K562 (cell line): ENCODE measurements around the gene SERAC1. TPM values are rescaled to one million over a fixed set of nuclear protein-coding genes. Genes with fewer than 3 reads are reported as not detected.
A peak's percentile ranks its signal among the peaks of the same experiment; 100 is the strongest.

Source experiments
- ATAC-seq: fragments of 200-7000 bp; cut with Tn5 transposase; 3 replicates; pipeline ENCODE4 v1.9.1; 2020; ENCODE audit warnings: moderate library complexity
- BruUV-seq: library from RNA; stranded (reverse); fragments of 400-500 nt; replicated peaks from 2 replicates; lab custom pipeline; 2021; lab: Mats Ljungman, UMichigan
- CTCF ChIA-PET: fragments of 300-600 bp; formaldehyde crosslinking; extraction: SDS; loops from one replicate; lab custom pipeline; 2021; ENCODE audit warnings: low intra/inter-chr PET ratio; lab: Yijun Ruan, JAX
- POLR2A ChIA-PET: fragments of 300-600, 350-650 bp; sonication (Branson Sonifier 250); formaldehyde crosslinking; extraction: SDS; loops from one replicate; lab custom pipeline; 2021; ENCODE audit warnings: antibody characterized with exemption, inconsistent platforms; lab: Yijun Ruan, JAX
- DNase-seq, 4 experiments: peaks; one replicate each; pipeline versions ENCODE4 v3.0.0 to v3.0.0-alpha.2; 2011 to 2018; ENCODE audit warnings: low spot score in 3 of 4, mixed read lengths in 3 of 4; ENCODE audit errors: extremely low read depth in 1 of 4
- FAIRE-seq: peaks from 2 replicates; lab custom pipeline; 2011; peaks lifted over from hg19 to GRCh38; lab: Jason Lieb, UNC
- H2AFZ ChIP-seq: 2 replicates; pipeline ENCODE4 v1.6.0; 2011; ENCODE audit warnings: low read depth, low read length, control low read depth, inconsistent platforms
- H3K27ac ChIP-seq: fragments of 200-600 bp; 3 replicates; pipeline ENCODE4 v1.8.0; 2011; ENCODE audit warnings: low read depth, mild to moderate bottlenecking, control low read depth, inconsistent platforms, low read length, moderate library complexity, mixed read lengths; ENCODE audit errors: extremely low read depth
- H3K27me3 ChIP-seq, 2 experiments: fragments of 300-600 bp in 1 of 2; 2 replicates in 1 of 2; 3 replicates in 1 of 2; pipeline versions ENCODE4 v1.6.0 to v1.8.0; 2011; ENCODE audit warnings: inconsistent platforms in 2 of 2, low read length in 2 of 2, mild to moderate bottlenecking in 1 of 2, mixed read lengths in 1 of 2, moderate library complexity in 1 of 2; ENCODE audit not compliant: control insufficient read depth in 2 of 2, insufficient read depth in 2 of 2
- H3K36me3 ChIP-seq: fragments of 300-600 bp; 3 replicates; pipeline ENCODE4 v1.8.0; 2011; ENCODE audit warnings: mild to moderate bottlenecking, low read length, inconsistent platforms; ENCODE audit not compliant: control insufficient read depth, insufficient read depth
- H3K4me1 ChIP-seq, 2 experiments: fragments of 200-600 bp in 1 of 2; replicated peaks in 1 of 2; 2 replicates in 1 of 2; 3 replicates in 1 of 2; pipeline versions ENCODE4 v1.5.1 to v1.8.0; 2011; ENCODE audit warnings: inconsistent platforms in 2 of 2, low read length in 2 of 2, mild to moderate bottlenecking in 1 of 2, mixed read lengths in 1 of 2, moderate library complexity in 1 of 2; ENCODE audit not compliant: control insufficient read depth in 2 of 2, insufficient read depth in 2 of 2
- H3K4me2 ChIP-seq: 2 replicates; pipeline ENCODE4 v1.6.1; 2011; ENCODE audit warnings: low read length, control low read depth, inconsistent platforms, mixed read lengths; ENCODE audit not compliant: insufficient read depth
- H3K4me3 ChIP-seq: fragments of 200-600 bp; sonication (generic), shearing (Covaris generic); 2 replicates; pipeline ENCODE4 v1.5.1; 2016; ENCODE audit warnings: control low read depth, inconsistent platforms
- H3K79me2 ChIP-seq: fragments of 200-600 bp; 3 replicates; pipeline ENCODE4 v1.8.0; 2011; ENCODE audit warnings: low read length, inconsistent platforms; ENCODE audit not compliant: control insufficient read depth, insufficient read depth
- H3K9ac ChIP-seq, 2 experiments: 2 replicates each; pipeline versions ENCODE4 v1.6.0 to v1.6.1; 2011; ENCODE audit warnings: low read depth in 2 of 2, low read length in 2 of 2, control low read depth in 1 of 2, inconsistent platforms in 1 of 2, mild to moderate bottlenecking in 1 of 2, mixed read lengths in 1 of 2; ENCODE audit not compliant: insufficient read depth in 1 of 2
- H3K9me1 ChIP-seq: one replicate; pipeline ENCODE4 v1.6.0; 2011; ENCODE audit warnings: inconsistent platforms, mild to moderate bottlenecking, low read length, moderate library complexity; ENCODE audit not compliant: control insufficient read depth, insufficient read depth
- H3K9me3 ChIP-seq: replicated peaks from 2 replicates; pipeline ENCODE4 v1.5.1; 2011; ENCODE audit warnings: low read depth, low read length, inconsistent platforms; ENCODE audit not compliant: control insufficient read depth, insufficient read depth
- H4K20me1 ChIP-seq: replicated peaks from 2 replicates; pipeline ENCODE4 v1.6.1; 2011; ENCODE audit warnings: low read length, inconsistent platforms, mixed read lengths; ENCODE audit not compliant: control insufficient read depth, insufficient read depth
- ARHGAP35 ChIP-seq: fragments of 450-650 bp; IDR thresholded peaks from 2 replicates; pipeline ENCODE4 v1.6.1; 2018; ENCODE audit not compliant: partially characterized antibody
- EZH2 ChIP-seq: IDR thresholded peaks from 2 replicates; pipeline ENCODE4 v1.6.1; 2012; ENCODE audit warnings: low read depth, mild to moderate bottlenecking, inconsistent platforms, low read length, borderline replicate concordance
- FIP1L1 ChIP-seq: fragments of 200-400 bp; formaldehyde crosslinking; IDR thresholded peaks from 2 replicates; pipeline ENCODE4 v1.6.1; 2018; ENCODE audit warnings: mild to moderate bottlenecking, low read depth, low read length; ENCODE audit not compliant: poor library complexity, severe bottlenecking
- FOXM1 ChIP-seq, 2 experiments: fragments of 450-650 bp in 1 of 2; sonication (generic) in 1 of 2; formaldehyde crosslinking in 1 of 2; IDR thresholded peaks; 2 replicates each; pipeline versions ENCODE4 v1.6.1 to v1.9.0; 2017 to 2022; ENCODE audit warnings: low read depth in 2 of 2, mild to moderate bottlenecking in 2 of 2, missing genetic modification reagents in 1 of 2, moderate library complexity in 1 of 2
- FOXP4 ChIP-seq: sonication (generic); formaldehyde crosslinking; IDR thresholded peaks from 2 replicates; pipeline ENCODE4 v1.8.0; 2022; ENCODE audit warnings: mild to moderate bottlenecking, missing genetic modification reagents, borderline replicate concordance
- MAZ ChIP-seq, 2 experiments: fragments of 450-650 bp in 1 of 2; sonication (generic) in 1 of 2; formaldehyde crosslinking; IDR thresholded peaks in 1 of 2; conservative IDR thresholded peaks in 1 of 2; 2 replicates each; pipeline versions ENCODE4 v1.4.0 to v1.5.0; 2020; ENCODE audit warnings: mild to moderate bottlenecking in 1 of 2, missing genetic modification reagents in 1 of 2
- RB1 ChIP-seq: fragments of 450-650 bp; IDR thresholded peaks from 2 replicates; pipeline ENCODE4 v1.6.1; 2017; ENCODE audit warnings: low read depth, mild to moderate bottlenecking
- SLC30A9 ChIP-seq: fragments of 250-450 bp; sonication (Bioruptor Pico); IDR thresholded peaks from 2 replicates; pipeline ENCODE4 v1.8.0; 2022; ENCODE audit warnings: mild to moderate bottlenecking, moderate library complexity
- SNIP1 ChIP-seq: fragments of 450-650 bp; IDR thresholded peaks from 2 replicates; pipeline ENCODE4 v1.7.1; 2017; ENCODE audit warnings: low read depth, mild to moderate bottlenecking
- TGIF2 ChIP-seq: sonication (generic); formaldehyde crosslinking; IDR thresholded peaks from 2 replicates; pipeline ENCODE4 v1.8.1; 2022; ENCODE audit warnings: mild to moderate bottlenecking, missing genetic modification reagents, moderate library complexity
- TRIM25 ChIP-seq: fragments of 450-650 bp; IDR thresholded peaks from 2 replicates; pipeline ENCODE4 v1.7.0; 2016; ENCODE audit warnings: borderline replicate concordance
- ZBTB8A ChIP-seq: fragments of 450-650 bp; IDR thresholded peaks from 2 replicates; pipeline ENCODE4 v1.6.1; 2018; ENCODE audit warnings: mild to moderate bottlenecking, moderate library complexity; ENCODE audit not compliant: partially characterized antibody
- WGBS: fragments of 100-300 bp; shearing (Covaris generic); methylation state at CpG from one replicate; pipeline ENCODE4 v1.1.6; 2016; ENCODE audit warnings: low coverage, mixed read lengths; ENCODE audit not compliant: insufficient coverage; ENCODE audit errors: missing lambda C conversion rate; 5-methylcytosine and 5-hydroxymethylcytosine counted together
- in situ Hi-C: fragments of 300-500 bp; cut with MboI; formaldehyde crosslinking; loops from 4 replicates; pipeline ENCODE4 v1.15.0; 2018; ENCODE audit warnings: inconsistent platforms, mixed read lengths
- intact Hi-C: fragments of 100-400 bp; cut with micrococcal nuclease; formaldehyde crosslinking; loops from 2 replicates; pipeline ENCODE4 v1.14.2; 2022
- polyA plus RNA-seq, 8 experiments: library from polyadenylated mRNA; depleted of rRNA in 4 of 8; stranded (reverse) in 5 of 8; unstranded in 3 of 8; fragments of >200 nt; fragmentation: Nextera tagmentation in 2 of 8; fragmentation: Illumina TruSeq in 1 of 8; extraction: Ambion mirVana in 2 of 8; extraction: Trizol in 1 of 8; gene quantifications; 2 replicates each; pipeline versions ENCODE4 v1.2.1 to v1.2.3, GENCODE V29; 2011 to 2014; ENCODE audit warnings: inconsistent platforms in 1 of 8, missing spikeins in 1 of 8
- total RNA-seq, 7 experiments: library from RNA; depleted of rRNA in 6 of 7; stranded (reverse); fragments of >200 nt in 6 of 7; fragmentation: Illumina TruSeq in 2 of 7; extraction: Trizol in 2 of 7; gene quantifications; 2 replicates each; pipeline versions ENCODE4 v1.2.1 to v1.2.3, GENCODE V29; 2011 to 2021; ENCODE audit warnings: low replicate concordance in 1 of 7
- TF ChIP-seq, protein P1 (sequence below): sonication (generic); formaldehyde crosslinking; IDR thresholded peaks from 2 replicates; pipeline ENCODE4 v1.8.1; 2023; ENCODE audit warnings: mild to moderate bottlenecking, missing genetic modification reagents

Gene SERAC1
- total and polyA plus RNA-seq, 9 of the 15 experiments (the other 6 are each of a cell fraction or from before 2014, with no cell fraction given), result 1.8 to 6.2 (median 2.8) TPM

GRCh38 chr6:158067436-158068015 lies 100.5 kb downstream of the SERAC1 start (continued):
- TF ChIP-seq FOXP4 (CRISPR knock-in tag), result no peak

DNA sequence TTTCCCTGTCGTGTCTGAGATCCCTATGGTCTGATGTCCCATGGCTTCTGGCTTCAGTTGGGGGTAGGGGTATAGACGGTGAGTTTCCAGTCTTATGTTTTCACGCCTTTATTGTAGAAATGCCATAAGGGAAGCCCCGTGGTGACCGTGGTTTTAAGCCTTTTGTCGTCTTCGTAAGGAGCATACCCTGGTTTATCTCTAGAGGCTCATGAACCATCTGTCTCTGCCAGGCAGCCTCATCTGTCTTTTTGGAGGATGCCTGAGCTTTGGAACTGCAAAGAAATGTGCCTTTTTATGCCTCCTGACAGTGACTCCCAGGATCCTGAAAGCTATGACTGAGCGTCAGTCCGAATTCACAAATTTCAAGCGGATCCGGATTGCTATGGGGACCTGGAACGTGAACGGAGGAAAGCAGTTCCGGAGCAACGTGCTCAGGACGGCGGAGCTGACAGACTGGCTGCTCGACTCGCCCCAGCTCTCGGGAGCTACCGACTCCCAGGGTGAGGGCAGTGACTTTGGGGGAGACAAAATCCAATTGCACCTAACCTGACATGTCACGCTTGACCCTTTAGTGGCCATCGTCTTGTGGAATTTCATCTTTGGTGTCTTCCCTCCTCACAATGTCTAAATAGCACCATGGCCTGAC lies 101.8 kb downstream of the SERAC1 start:
- Histone ChIP-seq H3K9me1 (no peaks in the 10 kb centered on the region), H3K79me2 (no peaks in the 10 kb centered on the region), H3K36me3 (peaks cover 54% of the 10 kb centered on the region; the same call in 2 of the 3 replicates), H3K4me1 (peaks cover 0 to 19% of the 10 kb centered on the region in 2 experiments; a peak in 1 of 5 replicates), H3K9ac (no peak overlapping the region), H3K4me2 (no peak overlapping the region), H3K27me3 (no peaks in the 10 kb centered on the region), H4K20me1 (0 out of 2 replicates have a peak, but pooled peaks cover 4% of the 10 kb centered on the region), H2AFZ (no peak overlapping the region), H3K27ac (no peak overlapping the region), H3K4me3 (no peak overlapping the region), H3K9me3 (no peaks in the 10 kb centered on the region)
- FAIRE-seq, result peak; percentile 11
- WGBS, result 89% methylated on average over 23 of the region's 23 CpGs
- ChIA-PET POLR2A (no interaction called here), CTCF (no interaction called here)
- ATAC-seq, result no peak
- in situ Hi-C loops, result no loop called here
- no peak for DNase-seq
- intact Hi-C loops, result no loop called here
- no TSS peak for BruUV-seq
- TF ChIP-seq ARHGAP35, result no peak
- TF ChIP-seq FIP1L1, result no peak
- TF ChIP-seq MAZ (CRISPR knock-in tag; conservative IDR thresholded peaks at IDR 0.05 in 1 of 2, IDR thresholded peaks at IDR 0.05 in 1 of 2), result no peak
- TF ChIP-seq SNIP1, result no peak
- no peak for TF ChIP-seq TRIM25
- no peak for TF ChIP-seq RB1
- no peak for TF ChIP-seq ZBTB8A
- TF ChIP-seq EZH2, result no peak
- TF ChIP-seq SLC30A9, result no peak
- TF ChIP-seq FOXM1 (IDR thresholded peaks at IDR 0.05; ENCODE audit: low read depth), result no peak
- TF ChIP-seq FOXM1 (CRISPR knock-in tag; IDR thresholded peaks at IDR 0.05; ENCODE audit: low read depth), result no peak
- TF ChIP-seq TGIF2, result no peak
- TF ChIP-seq, protein P1, sequence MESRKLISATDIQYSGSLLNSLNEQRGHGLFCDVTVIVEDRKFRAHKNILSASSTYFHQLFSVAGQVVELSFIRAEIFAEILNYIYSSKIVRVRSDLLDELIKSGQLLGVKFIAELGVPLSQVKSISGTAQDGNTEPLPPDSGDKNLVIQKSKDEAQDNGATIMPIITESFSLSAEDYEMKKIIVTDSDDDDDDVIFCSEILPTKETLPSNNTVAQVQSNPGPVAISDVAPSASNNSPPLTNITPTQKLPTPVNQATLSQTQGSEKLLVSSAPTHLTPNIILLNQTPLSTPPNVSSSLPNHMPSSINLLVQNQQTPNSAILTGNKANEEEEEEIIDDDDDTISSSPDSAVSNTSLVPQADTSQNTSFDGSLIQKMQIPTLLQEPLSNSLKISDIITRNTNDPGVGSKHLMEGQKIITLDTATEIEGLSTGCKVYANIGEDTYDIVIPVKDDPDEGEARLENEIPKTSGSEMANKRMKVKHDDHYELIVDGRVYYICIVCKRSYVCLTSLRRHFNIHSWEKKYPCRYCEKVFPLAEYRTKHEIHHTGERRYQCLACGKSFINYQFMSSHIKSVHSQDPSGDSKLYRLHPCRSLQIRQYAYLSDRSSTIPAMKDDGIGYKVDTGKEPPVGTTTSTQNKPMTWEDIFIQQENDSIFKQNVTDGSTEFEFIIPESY, result no peak
